ENCODE measurements around the gene FARP1. TPM values are rescaled to one million over a fixed set of nuclear protein-coding genes. Genes with fewer than 3 reads are reported as not detected.

Gene FARP1
- total RNA-seq, 1 experiment from 2014 or later: 96.6 TPM

DNA sequence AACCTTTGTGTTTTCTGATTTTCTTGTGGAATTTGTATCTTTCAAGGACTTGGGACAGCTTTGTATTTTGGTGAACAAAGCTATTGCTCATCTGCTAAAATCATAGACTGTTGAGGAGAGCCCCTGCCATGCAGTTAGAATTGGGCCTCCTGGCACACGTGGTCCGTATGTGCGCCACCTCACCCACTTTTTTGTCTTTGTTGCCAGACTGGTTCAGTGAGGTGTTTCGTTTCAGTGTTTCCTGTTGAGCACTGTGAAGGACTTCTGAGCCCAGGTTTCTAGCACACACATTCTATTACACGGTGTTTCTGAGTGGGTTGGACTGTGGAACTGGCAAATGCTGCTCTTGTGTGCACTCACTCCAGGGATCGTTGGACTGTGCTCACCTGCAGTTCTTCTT lies 71.8 kb downstream of the FARP1 start:
- peaks cover 18% of the 10 kb centered on the region for H3K9me3 Mint-ChIP-seq
- ChIA-PET CTCF (no interaction called here), POLR2A (no interaction called here)
- H3K4me1 Mint-ChIP-seq: peaks cover 44% of the 10 kb centered on the region
- ATAC-seq: no peak
- TF ChIP-seq, protein P1, sequence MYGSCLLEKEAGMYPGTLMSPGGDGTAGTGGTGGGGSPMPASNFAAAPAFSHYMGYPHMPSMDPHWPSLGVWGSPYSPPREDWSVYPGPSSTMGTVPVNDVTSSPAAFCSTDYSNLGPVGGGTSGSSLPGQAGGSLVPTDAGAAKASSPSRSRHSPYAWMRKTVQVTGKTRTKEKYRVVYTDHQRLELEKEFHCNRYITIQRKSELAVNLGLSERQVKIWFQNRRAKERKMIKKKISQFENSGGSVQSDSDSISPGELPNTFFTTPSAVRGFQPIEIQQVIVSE (CRISPR knock-in tag; IDR thresholded peaks at IDR 0.05; ENCODE audit: borderline replicate concordance): no peak
- no peak for TF ChIP-seq MXD4 (CRISPR knock-in tag; IDR thresholded peaks at IDR 0.05; ENCODE audit: borderline replicate concordance)
- no peak for TF ChIP-seq ETV6 (CRISPR knock-in tag; IDR thresholded peaks at IDR 0.05)
- TF ChIP-seq GABPB1 (CRISPR knock-in tag; IDR thresholded peaks at IDR 0.05): no peak
- TF ChIP-seq, protein P2, sequence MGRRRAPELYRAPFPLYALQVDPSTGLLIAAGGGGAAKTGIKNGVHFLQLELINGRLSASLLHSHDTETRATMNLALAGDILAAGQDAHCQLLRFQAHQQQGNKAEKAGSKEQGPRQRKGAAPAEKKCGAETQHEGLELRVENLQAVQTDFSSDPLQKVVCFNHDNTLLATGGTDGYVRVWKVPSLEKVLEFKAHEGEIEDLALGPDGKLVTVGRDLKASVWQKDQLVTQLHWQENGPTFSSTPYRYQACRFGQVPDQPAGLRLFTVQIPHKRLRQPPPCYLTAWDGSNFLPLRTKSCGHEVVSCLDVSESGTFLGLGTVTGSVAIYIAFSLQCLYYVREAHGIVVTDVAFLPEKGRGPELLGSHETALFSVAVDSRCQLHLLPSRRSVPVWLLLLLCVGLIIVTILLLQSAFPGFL (CRISPR knock-in tag; IDR thresholded peaks at IDR 0.05; ENCODE audit: borderline replicate concordance): no peak
- TF ChIP-seq, protein P3, sequence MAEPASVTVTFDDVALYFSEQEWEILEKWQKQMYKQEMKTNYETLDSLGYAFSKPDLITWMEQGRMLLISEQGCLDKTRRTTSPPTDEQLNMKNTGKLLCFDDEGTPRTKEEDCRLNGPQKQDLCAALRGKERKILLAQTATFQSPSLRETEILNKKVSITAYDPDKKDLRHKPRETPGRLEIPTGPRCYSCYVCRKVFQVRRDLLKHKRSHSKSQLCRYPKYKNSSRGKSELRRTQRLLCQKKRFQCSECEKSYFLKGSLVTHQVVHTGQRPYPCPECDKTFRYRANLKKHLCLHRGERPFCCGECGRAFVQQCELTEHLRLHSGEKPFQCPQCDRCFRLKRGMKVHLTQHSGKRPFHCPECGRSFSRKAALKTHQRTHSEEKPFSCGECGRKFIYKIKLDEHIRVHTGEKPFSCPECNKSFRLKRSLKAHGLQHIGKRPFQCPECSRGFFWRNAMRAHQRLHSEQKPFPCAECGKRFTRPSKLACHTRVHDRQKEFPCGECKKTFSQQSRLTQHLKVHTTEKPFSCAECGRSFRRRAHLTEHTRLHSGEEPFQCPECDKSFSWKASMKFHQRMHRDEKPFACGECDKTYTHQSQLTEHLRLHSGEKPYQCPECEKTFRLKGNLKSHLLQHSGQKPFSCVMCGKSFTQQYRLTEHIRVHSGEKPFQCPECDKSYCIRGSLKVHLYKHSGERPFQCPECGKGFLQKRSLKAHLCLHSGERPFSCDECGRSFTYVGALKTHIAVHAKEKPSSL (CRISPR knock-in tag; conservative IDR thresholded peaks at IDR 0.05): no peak
- TF ChIP-seq NR1H2 (CRISPR knock-in tag; IDR thresholded peaks at IDR 0.05): no peak
- H3K27ac Mint-ChIP-seq: no peak overlapping the region
- no peaks in the 10 kb centered on the region for H3K27me3 Mint-ChIP-seq (ENCODE audit: low read depth)
- no peak for DNase-seq (ENCODE audit: low spot score)
- no peak overlapping the region for H3K4me3 Mint-ChIP-seq
- peaks cover 28% of the 10 kb centered on the region for H3K36me3 Mint-ChIP-seq

DNA sequence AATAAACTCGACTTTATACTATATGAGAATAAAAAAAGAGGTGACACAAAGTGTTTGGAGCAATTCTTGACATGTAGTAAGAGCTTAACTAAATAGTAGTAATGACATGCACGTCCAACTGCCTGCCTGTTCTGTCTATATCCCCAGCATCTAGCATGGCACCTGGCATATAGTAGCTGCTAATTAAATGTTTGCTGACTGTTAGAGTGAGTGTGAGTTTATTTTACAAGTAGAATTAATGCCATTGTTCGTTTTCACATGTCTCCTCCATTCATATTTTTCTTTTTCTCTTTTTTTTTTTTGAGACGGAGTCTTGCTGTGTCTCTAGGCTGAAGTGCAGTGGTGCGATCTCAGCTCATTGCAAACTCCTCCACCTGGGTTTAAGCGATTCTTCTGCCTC lies 72.6 kb downstream of the FARP1 start:
- no peak overlapping the region for H3K27ac Mint-ChIP-seq
- peaks cover 13% of the 10 kb centered on the region for H3K9me3 Mint-ChIP-seq
- no peak overlapping the region for H3K4me3 Mint-ChIP-seq
- ChIA-PET POLR2A (no interaction called here), CTCF (no interaction called here)
- peaks cover 23% of the 10 kb centered on the region for H3K36me3 Mint-ChIP-seq
- no peak for TF ChIP-seq NFE2L1 (CRISPR knock-in tag; IDR thresholded peaks at IDR 0.05)
- no peak for TF ChIP-seq ZNF416 (CRISPR knock-in tag; IDR thresholded peaks at IDR 0.05)
- no peak for TF ChIP-seq NR3C1 (CRISPR knock-in tag; conservative IDR thresholded peaks at IDR 0.05; ENCODE audit: low read depth)
- no peak for TF ChIP-seq GABPB1 (CRISPR knock-in tag; IDR thresholded peaks at IDR 0.05)
- TF ChIP-seq JUN (CRISPR knock-in tag; IDR thresholded peaks at IDR 0.05): no peak
- TF ChIP-seq, protein P4, sequence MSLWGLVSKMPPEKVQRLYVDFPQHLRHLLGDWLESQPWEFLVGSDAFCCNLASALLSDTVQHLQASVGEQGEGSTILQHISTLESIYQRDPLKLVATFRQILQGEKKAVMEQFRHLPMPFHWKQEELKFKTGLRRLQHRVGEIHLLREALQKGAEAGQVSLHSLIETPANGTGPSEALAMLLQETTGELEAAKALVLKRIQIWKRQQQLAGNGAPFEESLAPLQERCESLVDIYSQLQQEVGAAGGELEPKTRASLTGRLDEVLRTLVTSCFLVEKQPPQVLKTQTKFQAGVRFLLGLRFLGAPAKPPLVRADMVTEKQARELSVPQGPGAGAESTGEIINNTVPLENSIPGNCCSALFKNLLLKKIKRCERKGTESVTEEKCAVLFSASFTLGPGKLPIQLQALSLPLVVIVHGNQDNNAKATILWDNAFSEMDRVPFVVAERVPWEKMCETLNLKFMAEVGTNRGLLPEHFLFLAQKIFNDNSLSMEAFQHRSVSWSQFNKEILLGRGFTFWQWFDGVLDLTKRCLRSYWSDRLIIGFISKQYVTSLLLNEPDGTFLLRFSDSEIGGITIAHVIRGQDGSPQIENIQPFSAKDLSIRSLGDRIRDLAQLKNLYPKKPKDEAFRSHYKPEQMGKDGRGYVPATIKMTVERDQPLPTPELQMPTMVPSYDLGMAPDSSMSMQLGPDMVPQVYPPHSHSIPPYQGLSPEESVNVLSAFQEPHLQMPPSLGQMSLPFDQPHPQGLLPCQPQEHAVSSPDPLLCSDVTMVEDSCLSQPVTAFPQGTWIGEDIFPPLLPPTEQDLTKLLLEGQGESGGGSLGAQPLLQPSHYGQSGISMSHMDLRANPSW (CRISPR knock-in tag; conservative IDR thresholded peaks at IDR 0.05; ENCODE audit: low read depth): no peak
- TF ChIP-seq, protein P5, sequence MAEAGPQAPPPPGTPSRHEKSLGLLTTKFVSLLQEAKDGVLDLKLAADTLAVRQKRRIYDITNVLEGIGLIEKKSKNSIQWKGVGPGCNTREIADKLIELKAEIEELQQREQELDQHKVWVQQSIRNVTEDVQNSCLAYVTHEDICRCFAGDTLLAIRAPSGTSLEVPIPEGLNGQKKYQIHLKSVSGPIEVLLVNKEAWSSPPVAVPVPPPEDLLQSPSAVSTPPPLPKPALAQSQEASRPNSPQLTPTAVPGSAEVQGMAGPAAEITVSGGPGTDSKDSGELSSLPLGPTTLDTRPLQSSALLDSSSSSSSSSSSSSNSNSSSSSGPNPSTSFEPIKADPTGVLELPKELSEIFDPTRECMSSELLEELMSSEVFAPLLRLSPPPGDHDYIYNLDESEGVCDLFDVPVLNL (CRISPR knock-in tag; IDR thresholded peaks at IDR 0.05; ENCODE audit: borderline replicate concordance, low read depth): no peak
- TF ChIP-seq, protein P6, sequence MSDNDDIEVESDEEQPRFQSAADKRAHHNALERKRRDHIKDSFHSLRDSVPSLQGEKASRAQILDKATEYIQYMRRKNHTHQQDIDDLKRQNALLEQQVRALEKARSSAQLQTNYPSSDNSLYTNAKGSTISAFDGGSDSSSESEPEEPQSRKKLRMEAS (CRISPR knock-in tag; IDR thresholded peaks at IDR 0.05): no peak
- no peak for TF ChIP-seq ZNF138 (CRISPR knock-in tag; conservative IDR thresholded peaks at IDR 0.05)
- TF ChIP-seq MXD4 (CRISPR knock-in tag; IDR thresholded peaks at IDR 0.05; ENCODE audit: borderline replicate concordance): no peak
- TF ChIP-seq ATF1 (CRISPR knock-in tag; IDR thresholded peaks at IDR 0.05): no peak
- TF ChIP-seq, protein P7, sequence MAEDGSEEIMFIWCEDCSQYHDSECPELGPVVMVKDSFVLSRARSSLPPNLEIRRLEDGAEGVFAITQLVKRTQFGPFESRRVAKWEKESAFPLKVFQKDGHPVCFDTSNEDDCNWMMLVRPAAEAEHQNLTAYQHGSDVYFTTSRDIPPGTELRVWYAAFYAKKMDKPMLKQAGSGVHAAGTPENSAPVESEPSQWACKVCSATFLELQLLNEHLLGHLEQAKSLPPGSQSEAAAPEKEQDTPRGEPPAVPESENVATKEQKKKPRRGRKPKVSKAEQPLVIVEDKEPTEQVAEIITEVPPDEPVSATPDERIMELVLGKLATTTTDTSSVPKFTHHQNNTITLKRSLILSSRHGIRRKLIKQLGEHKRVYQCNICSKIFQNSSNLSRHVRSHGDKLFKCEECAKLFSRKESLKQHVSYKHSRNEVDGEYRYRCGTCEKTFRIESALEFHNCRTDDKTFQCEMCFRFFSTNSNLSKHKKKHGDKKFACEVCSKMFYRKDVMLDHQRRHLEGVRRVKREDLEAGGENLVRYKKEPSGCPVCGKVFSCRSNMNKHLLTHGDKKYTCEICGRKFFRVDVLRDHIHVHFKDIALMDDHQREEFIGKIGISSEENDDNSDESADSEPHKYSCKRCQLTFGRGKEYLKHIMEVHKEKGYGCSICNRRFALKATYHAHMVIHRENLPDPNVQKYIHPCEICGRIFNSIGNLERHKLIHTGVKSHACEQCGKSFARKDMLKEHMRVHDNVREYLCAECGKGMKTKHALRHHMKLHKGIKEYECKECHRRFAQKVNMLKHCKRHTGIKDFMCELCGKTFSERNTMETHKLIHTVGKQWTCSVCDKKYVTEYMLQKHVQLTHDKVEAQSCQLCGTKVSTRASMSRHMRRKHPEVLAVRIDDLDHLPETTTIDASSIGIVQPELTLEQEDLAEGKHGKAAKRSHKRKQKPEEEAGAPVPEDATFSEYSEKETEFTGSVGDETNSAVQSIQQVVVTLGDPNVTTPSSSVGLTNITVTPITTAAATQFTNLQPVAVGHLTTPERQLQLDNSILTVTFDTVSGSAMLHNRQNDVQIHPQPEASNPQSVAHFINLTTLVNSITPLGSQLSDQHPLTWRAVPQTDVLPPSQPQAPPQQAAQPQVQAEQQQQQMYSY (CRISPR knock-in tag; IDR thresholded peaks at IDR 0.05): no peak
- ATAC-seq (no peak), DNase-seq (ENCODE audit: low spot score) (no peak)
- H3K27me3 Mint-ChIP-seq (ENCODE audit: low read depth): no peaks in the 10 kb centered on the region
- peaks cover 45% of the 10 kb centered on the region for H3K4me1 Mint-ChIP-seq

Data from WTC11 (cell line).